D341Med (cell line): ENCODE measurements around the gene AGAP1.

ENCODE experiments used
- DNase-seq: peaks from one replicate; pipeline ENCODE4 v3.0.0; 2012; ENCODE audit warnings: low spot score

The AGAP1 gene

DNA sequence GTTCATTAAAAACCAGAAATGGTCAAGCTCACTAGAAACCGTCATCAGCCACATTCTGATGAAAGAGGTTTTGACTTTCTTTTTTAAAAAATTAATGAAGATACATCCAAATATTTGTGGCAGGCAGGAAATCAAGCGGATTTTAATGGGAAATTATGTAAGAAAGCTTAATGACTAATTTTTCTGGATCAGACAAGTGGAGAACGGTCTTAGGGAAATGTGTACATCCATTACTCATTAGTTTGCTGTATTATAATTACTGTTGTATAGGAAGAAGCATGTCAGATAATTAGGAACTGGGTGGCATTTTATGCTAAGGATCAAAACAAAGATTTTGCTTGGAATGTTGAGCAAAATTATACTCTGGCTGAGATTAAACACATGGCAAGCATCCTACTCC, 39.4 kb downstream of the AGAP1 start:
- no peak for DNase-seq

DNA sequence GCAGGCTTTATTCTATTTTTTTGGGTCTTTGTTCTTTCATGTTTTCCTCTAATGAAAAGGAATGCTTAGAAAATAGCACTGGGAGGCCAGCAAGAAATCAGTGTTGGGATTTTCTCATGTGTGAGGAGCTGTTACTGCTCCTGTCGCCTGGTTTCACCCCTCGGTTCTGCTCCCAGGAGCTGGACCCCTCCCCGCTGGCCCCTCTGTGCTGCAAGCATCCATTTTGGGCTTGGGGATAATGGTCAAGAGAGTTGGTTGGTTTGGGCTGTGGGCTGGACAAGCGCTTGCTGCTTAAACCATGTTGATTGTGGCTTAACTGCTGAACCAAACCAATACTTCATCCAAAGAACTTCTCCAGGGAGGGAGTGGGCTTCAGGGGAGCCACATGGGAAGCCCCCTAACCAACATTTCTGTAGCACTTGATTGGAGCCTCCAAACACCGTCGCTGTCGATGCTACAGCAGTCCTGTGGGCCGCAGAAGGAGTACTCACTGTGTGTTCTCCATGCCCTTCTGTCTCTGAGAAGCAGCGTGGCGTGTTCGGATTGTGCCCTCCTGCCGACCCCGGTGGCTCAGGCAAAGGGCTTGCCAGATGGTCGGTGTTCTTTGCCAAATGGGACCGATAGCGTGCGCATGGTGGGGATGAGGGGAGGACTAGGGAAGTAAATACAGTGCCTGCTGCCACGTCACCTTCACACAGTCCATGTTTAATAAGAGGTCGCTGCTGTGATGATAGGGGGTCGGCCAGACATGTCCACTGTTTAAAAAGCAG, 40.0 kb downstream of the AGAP1 start:
- DNase-seq = peak; percentile 67

DNA sequence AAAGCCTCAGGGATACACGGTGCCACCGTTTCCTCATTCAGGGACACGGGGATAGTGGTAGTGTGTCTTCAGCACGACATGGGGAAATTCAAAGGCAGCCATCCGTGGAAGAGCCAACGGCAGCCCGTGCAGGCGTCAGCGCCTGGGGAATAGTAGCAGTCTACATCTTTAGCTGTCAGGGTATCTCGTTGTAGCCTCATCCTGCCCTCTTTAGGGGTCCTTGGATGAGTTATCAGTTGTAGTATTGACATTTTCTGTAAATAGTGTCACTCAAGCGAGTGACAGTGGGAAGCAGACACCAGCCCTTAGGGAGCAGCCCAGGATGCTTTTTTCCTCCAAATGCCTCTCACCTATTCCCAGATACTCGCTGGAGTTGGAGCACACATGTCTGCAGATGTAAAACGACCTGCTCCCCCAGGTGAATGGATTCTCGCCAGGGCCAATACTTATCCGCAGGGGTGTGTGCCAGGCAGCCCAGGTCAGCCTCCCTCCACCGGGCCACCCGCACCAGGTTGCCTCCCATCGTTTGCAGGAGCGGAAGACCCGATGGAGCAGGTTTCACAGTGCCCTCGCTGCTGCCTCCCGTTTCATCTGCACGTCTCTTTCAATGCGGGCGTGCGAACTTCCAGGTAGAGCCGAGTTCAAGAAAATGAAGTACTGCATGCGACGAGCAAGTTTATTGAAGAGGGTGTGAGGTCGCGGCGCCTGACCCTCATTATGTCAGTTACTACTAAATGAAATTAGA, 41.0 kb downstream of the AGAP1 start:
- no peak for DNase-seq

DNA sequence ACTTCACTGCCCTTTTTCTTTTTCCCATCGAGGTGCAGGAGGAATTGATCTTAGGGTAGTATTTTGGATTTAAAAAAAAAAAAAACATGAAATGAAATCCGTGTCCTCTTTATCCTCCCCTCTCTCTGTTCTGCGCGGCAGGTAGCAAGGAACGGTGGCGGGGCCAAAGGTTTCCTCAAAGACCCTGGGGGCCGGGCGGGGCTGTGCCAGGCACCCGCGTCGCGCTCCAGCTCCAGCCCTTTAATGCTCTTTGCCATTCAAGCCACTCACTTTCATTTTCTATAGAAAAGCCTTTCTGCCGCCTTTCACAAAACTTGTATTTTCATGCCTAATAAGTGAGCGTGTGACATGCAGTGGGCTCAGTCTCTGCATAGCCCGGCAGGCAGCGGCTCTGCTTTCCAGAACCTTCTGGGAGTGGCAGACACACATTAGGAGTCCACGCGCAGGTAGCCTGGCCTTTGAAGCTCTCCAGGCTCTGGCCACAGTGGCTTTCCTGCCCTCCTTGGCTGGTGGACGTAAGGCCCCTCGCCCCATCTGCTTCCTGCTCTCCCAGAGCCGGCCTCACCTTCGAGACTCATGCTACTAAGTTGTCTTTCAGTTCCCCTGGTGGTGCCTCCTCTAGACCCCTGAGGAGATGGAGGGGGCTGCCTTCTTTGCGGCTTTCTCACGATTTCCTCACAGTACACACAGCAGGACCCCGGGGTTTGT, 41.7 kb downstream of the AGAP1 start:
- DNase-seq = no peak

DNA sequence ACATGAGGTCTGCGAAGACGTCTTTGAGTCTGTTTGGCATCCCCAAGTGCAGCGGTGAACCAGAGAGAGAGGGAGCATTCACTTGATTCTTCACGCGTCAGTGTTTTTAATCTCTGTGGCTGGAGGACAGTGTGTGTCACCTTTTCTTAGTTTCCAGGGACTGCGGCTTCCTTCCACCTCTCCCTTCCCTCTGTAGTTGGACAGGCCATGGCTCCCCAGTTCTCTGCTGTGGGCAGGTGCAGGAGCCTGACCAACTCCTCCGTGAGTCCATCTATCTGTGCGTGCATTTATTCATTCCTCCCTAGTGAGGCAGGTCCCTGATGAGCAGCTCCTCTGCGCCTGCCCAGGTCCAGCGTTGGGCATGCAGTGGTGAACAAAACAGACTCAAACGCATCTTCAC, 42.9 kb downstream of the AGAP1 start:
- no peak for DNase-seq

DNA sequence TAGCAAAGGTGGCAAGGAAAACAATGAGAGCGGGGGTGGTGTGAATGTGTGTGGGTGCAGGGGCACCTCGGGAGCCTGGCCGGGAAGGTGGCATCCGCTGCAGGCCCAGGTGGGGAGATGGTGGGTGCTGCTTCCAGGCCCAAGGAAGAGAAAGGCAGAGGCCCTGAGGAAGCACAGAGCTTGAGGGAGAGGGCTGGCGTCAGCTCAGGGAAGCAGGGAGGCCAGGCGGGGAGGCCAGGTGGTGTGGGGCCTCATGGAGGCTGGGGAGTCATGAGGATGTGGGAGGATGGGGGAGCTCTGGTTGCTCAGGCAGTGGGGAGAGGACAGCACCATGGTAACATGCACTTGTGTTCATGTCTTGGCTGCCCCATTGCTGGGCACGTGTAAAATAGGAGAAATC, 43.3 kb downstream of the AGAP1 start:
- DNase-seq = no peak

DNA sequence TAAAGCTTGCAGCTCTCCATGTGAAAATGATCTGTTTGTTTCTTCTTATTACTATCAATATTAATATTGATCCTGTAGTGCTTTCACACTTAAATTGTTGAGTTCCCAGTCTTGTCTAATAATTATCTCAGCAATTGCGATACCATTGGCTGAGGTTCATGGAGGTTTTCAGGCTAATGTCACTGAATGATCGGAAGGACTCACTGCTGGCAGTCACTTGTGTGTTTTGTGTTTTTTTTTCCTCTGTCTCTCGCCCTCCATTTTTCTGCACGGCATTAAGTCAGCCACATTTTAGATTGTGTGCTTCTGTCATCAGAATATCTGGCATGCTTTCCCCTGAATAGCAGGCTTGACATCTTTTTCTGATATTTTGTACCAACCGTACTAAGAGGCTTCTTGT, 43.7 kb downstream of the AGAP1 start:
- no peak for DNase-seq

DNA sequence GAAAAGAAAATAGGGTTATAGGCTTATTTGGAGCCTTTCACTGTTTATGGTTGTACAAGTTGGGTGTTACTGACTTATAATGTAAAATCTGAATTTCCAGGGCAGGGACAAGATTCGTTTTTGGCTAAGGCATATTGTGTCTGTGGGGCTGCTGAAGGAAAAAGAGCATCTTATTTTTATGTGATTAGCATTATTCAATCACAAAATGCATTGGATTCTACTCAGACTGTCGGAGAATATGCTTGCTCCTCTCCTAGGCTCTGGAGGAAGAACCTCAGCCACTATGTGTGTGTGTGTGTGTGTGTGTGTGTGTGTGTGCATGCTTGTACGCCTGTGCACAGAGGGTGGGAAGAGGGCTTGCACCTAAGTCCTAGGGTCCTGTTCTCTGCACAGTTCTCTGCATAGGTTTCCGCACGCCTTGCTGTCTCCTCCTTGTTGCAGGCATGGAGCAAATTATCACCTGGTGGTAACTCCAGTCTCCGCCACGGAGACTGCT, 44.3 kb downstream of the AGAP1 start:
- DNase-seq = no peak

DNA sequence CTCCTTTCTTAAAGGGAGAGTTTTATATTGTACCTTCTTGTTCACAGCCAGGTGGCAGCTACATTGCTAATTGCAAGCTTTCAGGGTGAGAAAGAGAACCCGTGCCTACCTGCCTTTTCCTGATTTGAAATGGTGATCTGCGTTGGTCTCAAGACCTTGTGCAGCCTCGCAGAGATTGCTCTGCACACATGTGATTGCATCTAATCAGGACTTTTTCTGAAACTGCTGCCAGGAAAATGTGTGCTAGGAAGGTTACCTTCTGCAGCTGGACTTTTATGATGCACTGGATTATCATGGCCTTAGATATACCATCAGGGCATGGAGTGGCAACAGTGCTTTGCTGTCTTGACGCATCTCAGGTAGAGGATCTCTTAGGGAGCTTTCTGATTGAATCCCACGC, 45.1 kb downstream of the AGAP1 start:
- no peak for DNase-seq

DNA sequence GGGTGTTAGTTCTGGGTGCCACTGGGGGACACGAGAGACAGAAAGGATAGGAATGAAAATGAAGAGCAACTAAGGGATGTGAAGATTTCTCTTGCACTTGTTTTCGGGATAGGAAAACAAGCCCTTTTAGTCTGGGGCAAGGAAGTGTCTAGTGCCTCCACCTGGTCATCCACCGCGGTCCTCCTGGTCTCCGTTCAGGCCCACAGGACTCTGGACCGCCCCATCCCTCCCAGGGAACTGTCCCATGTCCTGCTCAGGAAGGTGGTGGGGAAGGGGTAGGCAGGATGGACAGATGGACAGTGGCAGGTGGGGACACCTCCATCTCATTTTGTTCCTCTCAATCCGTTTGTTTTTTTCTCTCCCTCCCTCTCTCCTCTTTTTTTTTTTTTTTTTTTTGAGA, 45.9 kb downstream of the AGAP1 start:
- no peak for DNase-seq

DNA sequence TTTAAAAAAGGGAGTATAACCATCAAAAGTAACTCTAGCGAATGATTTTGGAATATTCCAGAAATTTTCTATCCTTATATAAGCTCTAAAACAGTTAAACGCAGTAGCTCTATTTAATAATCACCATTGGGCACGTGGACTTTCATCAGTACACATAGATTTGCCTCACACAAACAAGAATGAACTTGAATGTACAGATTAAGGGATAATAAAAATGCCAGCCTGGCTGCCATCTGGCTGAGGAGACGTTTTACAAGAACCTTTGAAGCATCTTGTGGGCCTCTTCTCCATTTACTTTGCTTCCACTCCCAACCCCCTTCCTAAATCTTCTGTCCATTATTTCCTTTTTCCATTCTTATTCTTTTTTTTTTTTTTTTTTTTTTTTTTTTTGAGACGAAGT, 47.2 kb downstream of the AGAP1 start:
- DNase-seq = peak; percentile 62

DNA sequence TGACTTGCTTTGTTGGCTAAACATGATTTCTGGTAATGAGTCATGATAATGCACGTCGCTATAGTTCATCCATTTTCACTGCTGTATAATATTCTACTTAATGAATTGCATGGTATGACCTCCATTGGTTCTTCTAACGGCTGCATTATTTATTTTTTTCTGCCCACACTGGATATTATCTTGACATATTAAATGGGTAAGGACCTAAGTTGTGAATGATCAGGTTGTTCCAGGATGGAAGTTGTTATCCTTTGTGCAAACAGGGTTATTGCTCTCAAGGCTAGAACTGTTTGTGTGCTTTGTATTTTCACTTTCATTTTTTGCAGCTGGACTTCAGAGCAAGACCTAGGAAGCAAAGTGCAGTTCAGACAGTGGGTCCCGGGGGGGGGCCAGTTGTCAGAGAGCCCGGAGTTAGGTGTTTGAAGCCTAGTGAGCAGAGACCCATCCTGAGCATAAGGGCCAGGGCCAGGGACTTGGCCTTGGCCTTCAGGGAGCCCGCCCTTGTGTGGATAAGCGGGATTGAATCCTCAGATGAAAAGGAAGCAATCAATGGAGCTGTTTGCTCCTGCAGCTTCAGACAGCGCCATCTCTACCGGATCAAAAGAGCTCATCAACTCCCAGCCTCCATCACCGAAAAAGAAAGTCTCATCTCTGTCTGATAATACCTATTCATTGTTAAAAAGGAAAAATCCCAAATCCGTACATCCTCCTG, 48.2 kb downstream of the AGAP1 start:
- no peak for DNase-seq

DNA sequence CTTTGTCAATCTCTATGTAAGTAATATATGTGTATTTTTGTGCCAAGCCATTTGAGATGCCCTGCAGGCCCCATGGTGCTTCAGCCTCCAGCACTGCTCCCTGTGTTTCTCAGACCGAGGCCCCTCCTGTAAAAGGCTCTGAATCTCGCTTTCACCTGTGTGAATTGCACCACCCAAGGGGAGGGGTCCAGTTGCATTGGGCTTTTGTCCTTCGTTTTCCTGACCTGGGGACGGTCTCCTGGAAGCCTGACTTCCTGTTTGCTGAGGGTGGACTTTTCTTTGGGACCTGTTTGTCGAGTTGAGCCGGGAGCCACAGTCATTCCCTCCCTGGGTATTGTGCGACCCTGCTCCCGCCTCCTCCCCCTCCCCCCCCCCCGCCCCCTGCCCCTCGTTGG, 48.9 kb downstream of the AGAP1 start:
- no peak for DNase-seq

DNA sequence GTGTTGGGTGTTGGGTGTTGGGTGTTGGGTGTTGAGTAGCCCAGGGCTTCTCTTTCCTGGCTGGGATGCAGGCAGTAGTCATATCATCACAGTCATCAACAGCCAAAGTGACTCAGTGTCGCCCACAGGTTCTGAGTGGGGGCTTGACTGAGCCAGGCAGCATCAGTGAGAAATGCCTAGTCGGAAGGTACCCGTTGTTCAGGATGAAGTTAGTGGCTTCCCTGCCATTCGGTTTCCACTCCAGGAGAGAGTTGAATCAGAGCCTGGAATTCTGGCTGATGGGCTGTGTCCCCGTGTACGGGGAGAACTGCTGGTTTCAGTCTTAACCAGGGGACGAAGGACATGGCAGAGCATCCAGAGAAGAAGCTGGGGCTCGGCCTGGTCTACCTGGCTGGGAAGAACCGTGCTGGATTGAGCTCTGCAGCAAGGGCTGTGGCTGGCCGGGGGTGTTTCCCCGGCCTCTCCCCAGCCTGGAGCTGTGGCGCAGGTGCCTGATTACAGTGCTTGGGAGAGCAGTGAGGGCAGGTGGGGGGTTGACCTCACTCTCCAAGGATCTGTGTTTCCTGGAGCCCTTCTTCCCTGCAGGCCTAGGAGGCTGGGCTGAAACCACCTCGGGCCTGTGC, 49.4 kb downstream of the AGAP1 start:
- no peak for DNase-seq

DNA sequence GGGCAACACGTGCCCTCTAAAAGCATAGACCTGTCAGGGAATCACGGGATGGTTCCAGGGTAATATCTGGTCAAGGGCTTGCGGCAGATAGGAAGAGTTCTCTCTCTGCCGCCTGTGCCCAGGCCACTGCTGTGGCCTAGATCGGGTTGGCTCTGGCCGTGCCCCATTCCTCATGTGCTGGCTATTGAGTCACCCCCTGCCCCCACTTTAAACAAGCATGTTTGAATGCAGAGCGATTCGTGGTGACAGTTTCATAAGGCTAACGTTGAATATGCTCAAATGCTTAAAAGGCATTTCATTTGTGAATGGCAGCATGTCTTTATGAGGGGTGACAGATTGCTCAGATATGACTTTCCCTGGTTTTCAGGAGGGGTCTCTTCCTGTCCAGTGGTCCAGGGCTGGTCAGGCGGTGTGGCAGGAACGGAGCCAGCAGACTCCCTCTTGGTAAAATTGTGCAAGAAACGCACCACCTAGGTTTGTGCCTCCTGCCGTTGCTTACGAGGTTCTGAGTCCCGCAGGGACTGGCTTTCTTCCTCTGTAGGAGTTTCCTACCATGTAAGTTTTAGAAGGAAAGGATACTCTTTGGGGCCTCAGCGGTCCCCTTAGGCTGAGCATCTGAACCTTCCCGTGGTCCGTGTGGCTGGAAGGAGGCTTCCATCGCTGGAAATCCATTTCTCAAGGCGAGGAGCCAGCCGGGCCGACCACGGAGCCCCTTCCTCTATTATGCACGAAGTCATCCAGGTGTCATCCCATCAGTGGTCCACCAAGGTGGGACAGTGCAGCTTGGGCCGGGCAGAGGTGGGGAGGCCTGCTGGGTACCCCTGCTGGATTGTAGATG, 50.2 kb downstream of the AGAP1 start:
- DNase-seq = no peak

DNA sequence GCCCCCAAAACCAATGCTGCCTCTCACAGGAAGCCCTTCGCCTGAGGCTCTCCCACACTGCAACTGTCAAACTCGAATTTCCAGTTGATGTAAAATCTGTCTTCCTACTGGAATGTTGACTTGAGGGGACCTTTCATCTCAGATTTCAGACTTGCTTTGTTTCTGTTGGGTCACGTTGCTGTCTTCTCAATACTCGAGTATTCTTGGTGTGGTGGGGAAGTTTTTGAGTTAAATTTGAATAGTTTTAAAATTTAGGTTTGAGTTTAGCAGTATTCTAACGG, 50.8 kb downstream of the AGAP1 start:
- DNase-seq = no peak

DNA sequence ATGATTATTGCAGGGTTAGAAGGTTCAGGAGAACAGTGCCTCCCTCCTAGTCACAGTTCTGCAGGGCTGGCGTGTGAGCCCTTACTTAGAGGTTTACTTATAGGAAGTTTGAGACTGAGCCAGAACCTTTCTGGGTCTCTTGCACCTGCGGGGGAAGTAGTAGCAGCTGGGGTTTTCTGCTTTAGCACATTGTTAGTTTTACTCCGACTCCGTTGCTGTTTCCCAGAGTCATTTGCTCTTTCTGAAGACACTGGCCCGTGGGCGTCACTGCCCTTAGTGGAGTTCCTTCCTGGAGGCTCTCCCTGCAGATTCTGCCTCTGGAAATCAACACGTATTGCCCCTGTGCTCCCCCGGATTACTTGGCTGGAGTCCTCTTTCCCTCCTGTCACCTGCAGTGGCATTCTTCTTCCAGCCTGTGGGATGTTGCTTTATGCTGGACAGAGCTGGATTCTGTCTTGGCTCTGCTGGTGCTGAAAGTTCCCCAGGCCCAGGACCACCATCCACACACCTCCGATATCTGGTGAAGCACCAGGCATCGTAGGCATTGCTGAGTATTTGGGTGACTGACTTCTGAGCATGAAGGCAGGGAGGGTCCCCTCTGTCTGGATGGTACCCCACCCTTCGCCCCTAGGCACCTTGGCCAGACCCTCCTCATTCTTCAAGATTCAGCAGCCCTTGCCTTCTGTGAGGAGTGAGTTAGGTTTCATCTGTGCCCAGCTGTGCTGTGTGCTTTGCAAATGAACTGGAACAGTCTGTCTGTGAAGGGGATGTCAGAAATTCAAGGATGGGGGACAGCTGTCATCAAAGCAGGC, 51.7 kb downstream of the AGAP1 start:
- DNase-seq = no peak

DNA sequence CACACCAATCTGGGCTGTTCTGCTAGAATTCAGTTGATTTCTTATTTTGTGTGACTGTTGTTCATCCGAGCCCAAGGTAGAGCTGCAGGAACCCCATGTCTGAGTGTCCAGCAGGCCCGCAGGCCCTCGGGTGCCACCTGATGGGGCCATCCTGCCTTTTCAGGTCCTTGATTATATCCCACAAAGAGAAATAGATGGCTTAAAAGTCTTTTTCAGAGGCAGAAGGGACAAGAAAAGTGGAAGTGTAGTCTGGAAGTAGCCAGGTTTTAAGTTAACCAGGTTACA, 52.2 kb downstream of the AGAP1 start:
- DNase-seq = no peak

DNA sequence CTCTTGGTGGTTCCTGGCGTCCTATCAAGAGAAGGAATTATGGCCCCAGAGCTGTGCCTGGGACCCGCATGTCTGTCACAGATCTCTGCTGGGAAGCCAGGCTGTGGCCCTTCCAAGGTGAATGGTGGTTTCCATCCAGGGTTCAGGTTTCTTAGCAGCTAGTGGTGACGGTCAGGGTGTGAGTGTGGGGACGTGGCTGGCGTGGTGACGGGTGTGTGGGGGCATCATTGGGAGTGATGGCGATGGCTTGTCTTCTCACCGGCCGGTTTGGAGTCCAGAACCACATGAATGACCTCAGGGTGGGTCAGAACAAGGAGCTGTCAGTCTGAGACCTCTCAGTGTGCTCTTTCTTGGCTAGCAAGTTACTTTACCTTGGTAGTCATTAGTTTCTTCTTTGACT, 52.6 kb downstream of the AGAP1 start:
- DNase-seq = no peak

DNA sequence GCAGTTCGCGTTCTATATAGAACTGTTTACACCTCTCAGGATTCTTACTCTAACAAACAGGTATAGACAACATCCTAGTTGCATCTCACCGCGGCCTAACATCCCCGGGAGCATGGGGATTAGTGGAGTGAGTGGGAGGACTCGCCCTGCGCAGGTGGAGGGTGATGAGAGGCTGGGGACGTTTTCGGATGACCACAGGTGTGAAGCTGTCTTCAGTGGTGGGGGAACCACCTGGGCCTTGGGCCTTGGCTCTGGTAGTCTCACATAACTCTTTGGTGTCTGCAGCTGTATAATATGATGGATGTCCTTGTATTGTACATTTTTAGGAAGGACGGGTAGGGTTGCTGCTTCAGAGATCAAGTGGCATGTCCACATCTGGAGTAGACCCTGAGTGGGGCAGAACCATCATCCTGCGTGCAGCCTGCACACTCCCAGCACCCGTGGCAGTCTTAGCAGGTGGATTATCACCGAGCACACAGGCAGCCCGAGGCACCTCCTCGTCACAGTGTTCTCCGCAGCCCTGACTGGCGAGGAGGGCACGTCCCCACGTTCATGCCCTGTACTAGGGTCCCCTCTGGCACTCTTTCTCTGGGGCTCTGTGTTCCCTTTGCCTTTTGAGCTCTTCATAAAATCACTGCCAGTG, 56.0 kb downstream of the AGAP1 start:
- DNase-seq = no peak
